GM18517 (cell line): ENCODE measurements around the gene RFPL2.
"Not testable (repeated sequence)": the region's sequence is repeated elsewhere in the genome, so short reads cannot be mapped to it uniquely, and the experiment has no call there.

Experiments used
- ATAC-seq: cut with Tn5 transposase; IDR thresholded peaks from one replicate; pipeline ENCODE4 v1.9.1; 2021; ENCODE audit warnings: mild to moderate bottlenecking, moderate library complexity; ENCODE audit not compliant: unreplicated experiment

RFPL2 gene

DNA sequence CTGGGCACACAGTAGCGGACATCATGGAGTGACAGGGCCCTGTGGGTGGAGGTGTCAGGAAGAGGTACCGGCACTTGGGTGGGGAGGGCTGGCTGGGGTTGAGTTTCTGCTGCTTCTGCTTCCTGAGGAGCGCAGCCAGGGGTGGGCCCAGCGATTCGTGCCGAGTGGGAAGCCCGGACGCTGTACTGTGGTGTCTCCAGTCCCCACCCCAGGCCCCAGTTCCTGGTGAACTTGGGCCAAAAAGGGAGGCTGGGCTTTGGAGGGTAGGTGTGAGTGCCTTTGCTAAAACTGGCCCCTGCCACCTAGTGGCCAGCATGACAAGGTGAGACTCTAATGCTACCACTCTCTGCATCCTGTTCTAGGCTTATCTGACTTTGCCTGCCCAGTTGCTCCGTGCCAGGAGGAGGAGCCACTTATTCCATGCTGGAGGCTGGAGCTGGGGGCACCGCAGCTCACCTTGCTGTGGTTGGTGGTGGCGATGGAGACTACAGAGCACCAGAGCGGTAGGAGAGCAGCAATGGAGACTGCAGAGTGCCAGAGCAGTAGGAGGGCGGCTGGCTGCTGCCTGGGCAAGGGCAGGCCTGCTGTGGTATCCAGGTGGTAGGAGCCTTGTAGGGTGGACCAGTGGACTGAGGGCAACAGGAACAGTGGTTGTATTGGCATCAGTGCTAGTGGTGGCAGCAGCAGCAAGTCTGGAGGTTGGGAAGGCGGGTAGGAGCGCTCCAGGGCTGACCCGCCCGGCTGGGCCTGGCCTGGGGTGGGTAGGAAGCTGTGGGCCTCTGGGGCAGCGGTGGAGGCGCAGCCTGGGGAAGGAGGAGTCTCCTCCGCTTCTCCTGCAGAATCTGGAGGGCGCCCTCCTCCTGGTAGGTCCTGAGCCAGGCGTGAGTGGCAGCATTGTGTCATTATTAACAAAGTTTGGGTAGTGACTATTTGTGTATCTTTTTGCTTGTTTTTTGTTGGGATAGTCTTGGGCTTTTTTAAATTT, 2.2 kb upstream of the RFPL2 start:
- ATAC-seq, result no peak

DNA sequence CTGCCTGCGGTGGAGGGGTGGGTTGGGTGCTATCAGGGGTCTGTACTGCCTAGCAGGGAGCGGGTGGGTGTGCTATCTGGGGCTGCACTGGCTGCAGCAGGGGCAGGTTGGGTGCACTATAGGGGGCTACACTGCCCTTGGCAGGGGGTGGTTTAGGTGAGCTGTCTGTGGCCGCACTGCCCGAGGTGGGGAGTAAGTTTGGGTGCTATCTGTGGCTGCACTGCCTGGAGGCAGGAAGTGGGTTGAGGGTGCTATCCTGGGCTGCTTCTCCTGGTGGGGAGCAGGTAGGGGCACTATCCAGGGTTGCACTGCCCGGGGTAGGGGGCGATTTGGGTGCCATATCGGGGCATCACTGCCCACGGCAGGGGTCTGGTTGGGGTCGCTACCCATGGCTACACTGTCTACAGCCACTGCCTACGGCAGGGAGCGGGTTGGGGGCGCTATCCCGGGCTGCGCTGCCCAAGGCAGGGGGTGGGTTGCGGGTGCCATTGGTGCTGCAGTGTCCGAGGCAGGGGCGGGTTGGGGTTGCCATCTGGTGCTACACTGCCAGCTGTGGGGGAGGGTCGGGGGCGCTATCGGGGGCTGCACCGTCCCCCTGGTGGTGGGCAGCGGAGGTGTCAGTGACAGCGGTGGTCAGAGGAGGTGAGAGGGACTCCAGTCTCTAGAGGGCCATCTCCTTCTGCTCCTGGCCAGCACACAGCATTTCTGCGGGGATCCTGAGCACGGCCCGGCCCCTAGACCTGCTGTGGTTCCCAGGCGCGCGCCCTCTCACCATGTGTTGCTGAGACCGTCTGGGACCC, 1.3 kb upstream of the RFPL2 start:
- no peak for ATAC-seq

DNA sequence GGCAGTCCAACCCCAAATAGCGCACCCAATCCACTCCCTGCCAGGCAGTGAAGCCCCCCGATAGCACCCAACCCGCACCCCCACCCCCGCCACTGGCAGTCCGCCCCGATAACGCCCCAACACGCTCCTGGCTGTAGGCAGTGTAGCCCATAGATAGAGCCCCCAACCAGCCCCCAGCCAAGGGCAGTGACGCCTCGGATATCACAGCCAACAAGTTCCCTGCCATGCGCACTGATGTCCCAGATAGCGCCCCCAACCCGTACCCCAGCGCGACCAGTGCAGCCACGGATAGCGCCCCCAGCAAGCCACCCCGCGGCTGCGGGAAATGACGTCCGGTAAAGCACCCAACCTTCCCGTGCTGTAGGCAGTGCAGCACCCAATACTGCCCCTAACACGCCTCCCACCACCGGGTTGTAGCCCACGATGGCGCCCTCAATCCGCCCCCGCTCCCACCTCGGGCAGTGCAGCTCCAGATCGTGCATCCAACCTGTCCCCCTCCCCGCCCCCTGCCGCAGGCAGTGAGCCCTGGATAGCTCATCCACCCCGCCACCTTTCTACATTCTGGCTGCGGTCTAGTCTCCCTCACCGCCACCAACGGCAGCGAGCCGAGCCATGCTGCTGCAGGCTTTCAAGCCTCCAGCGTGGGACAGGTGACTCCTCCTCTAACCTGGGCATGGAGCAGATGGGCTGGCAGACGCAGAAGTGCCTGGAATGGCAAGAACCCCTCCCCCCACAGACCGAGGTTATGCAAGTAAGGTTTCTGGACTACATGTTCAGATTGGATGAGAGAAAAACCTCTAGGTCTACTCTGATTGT, 625 bp downstream of the RFPL2 start:
- ATAC-seq, result no peak

DNA sequence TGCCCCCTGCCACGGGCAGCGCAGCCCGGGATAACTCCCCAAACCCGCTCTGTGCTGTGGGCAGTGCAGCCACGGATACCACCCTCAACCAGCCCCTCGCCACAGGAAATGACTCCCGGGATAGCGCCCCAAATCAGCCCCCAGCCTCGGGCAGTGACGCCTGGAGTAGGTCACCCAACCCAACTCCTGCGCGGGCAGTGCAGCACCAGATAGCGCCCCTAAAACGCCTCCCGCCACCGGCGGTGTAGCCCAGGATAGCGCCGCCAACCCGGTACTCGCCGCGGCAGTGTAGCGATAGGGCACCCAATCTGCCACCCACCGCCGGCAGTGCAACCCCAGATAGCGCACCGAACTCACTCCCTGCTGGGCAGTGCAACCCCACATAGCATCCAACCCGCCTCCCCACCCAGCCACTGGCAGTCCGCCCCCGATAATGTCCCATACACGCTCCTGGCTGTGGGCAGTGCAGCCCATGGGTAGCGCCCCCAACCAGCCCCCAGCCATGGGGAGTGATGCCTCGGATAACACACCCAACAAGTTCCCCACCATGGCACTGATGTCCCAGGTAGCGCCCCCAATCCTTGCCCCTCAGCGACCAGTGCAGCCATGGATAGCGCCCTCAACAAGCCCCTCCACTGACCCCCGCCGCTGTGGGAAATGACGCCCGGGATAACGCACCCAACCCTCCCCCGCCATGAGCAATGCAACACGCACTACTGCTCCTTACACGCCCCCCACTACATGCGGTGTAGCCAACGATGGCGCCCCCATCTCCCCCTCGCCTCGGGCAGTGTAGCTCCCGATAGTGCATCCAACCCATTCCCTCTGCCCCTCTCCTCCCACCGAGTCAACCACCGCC, 1.5 kb downstream of the RFPL2 start:
- ATAC-seq, result no peak

DNA sequence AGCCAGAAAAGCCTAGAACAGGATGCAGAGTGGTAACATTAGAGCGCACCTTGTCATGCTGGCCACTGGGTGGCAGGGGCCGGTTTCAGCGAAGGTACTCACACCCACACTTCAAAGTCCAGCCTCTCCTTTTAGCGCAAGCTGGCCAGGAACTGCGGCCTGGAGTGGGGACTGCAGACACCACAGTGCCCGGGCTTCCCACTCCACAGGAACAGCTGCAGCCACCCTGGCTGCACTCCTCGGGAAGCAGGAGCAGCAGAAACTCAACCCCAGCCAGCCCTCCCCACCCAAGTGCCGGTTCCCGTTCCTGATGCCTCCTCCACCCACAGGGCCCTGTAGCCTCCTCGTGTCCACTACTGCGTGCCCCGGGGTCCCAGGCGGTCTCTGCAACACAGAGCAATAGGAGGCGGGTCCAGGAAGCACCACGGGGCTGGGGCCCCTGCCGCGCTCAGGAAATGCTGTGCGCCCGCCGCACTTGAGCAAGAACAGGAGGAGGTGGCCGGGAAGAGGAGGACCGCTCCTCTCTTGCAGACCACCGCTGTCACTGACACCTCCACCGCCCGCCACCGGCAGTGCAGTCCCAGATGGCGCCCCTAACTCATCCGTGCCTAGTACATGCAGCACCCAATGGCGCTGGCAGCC, 2.2 kb downstream of the RFPL2 start:
- ATAC-seq, result no peak

DNA sequence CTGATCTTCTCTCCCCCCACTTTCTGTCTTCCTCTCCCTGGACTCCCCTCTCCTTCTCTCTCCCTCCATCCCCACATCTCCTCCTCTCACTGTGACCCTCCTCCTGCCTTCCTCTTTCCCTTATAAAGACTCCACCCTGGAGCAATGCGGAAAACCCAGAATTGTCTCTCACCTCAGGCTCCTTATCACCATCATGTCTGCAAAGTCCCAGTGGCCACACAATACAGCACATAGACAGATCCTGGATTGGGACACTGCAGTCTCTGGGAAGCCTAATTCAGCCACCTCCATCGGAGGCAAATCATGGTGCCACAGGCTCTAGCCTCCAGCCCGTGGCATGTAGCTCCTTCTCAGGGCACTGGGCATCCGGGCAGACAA, 2.7 kb downstream of the RFPL2 start:
- no peak for ATAC-seq

DNA sequence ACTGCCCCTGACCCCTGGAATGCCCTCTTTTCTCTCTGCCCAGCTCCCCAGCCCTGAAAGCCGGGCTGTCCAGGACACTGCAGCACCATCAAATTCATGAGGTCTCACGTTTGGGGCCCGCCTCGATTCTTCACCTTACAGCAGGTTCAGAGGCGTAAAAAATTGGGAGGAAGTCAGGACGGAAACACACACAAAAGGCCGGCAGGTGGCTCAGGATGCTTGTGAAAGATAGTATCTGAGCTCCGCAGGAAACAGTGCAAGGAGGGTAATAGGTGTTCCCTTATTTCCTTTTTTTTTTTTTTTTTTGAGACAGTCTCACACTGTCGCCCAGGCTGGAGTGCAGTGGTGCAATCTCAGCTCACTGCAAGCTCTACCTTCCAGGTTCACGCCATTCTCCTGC, 4.1 kb downstream of the RFPL2 start:
- no peak for ATAC-seq

DNA sequence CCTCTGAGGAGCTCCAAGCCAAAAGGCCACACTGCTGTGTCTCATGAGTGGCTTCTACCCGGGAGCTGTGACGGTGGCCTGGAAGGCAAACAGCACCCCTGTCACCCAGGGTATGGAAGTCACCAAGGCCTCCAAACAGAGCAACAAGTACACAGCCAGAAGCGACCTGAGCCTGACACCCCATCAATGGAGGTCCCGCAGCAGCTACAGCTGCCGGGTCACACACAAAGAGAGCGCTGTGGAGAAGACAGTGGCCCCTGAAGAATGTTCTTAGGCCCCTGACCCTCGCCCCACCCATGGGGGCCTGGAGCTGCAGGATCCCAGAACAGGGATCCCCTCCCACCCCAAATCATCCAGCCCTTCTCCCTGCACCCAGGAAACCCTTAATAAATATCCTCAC, 4.9 kb downstream of the RFPL2 start:
- no peak for ATAC-seq

DNA sequence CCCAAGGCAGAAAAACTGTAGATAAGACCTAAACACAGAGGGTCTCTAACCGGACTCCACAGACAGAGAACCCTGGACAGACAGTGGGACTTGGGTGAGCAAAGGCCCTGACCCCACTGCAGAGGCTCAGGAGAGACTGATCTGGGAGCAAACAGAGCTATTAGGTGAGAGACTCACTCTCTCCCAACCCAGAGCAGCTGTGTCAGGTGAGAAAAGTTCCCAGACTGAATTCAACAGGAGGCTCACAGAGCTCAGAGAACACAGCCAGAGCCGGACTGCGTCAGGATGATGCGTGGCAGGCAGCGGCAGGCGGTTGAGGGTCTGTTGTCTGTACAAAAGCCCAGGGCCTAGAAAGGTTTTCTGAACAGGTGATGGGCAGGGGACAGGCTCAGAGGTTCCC, 5.5 kb downstream of the RFPL2 start:
- no peak for ATAC-seq

DNA sequence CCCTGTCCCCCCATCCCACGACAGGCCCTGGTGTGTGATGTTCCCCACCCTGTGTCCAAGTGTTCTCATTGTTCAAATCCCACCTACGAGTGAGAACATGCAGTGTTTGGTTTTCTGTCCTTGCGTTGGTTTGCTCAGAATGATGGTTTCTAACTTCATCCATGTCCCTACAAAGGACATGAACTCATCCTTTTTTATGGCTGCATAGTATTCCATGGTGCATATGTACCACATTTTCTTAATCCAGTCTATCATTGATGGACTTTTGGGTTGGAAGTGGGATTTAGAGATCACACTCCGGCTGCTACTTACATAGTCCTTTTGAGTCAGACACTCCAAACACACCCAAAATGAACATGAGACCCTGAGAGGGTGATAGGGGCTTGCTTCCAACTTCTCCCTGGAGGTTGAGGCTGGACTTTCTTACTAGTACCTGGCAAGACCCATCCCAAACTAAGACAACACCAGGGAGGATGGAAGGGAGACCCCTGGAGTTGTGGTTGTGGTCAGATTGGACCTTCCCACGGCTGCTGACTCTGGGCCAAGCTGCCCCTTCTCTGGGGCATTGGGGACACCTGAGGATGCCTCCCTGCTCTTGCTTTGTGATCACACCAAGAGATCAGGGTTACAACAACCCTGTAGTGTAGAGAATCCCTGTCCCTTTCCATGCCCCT, 7.2 kb downstream of the RFPL2 start:
- not testable (repeated sequence) for ATAC-seq

DNA sequence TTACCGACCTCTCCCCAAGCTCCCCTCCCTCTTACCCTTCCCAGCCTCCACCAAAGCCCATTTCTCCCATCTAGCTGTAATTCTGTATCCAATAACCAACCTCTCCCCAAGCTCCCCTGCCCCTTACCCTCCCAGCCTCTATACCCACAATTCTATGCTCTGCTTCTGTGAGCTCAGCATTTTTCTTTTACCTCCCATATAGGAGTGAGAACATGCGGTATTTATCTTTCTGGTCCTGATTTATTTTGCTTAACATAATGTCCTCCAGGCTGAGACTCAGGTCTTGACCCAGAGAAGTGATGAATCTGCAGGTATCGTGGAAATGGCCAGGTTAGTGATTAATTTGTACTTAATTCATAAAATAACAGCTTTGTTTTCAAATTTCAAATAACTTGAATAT, 9.0 kb downstream of the RFPL2 start:
- not testable (repeated sequence) for ATAC-seq

DNA sequence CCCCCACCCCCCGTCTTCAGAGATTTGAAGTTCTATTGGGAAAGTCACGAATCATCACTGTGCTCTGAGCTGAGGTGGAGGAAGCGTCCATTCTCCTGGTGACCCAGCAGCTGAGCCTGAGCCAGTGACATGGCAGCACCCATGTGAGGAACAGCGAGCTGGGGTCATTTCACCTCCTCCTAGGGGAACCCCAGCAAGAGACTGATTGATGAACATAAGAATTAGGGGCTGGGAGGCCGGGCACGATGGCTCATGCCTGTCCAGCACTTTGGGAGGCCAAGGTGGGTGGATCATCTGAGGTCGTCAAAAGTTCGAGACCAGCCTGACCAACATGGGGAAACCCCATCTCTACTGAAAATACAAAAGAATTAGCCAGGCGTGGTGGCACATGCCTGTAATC, 11.5 kb downstream of the RFPL2 start:
- ATAC-seq, result not testable (repeated sequence)

DNA sequence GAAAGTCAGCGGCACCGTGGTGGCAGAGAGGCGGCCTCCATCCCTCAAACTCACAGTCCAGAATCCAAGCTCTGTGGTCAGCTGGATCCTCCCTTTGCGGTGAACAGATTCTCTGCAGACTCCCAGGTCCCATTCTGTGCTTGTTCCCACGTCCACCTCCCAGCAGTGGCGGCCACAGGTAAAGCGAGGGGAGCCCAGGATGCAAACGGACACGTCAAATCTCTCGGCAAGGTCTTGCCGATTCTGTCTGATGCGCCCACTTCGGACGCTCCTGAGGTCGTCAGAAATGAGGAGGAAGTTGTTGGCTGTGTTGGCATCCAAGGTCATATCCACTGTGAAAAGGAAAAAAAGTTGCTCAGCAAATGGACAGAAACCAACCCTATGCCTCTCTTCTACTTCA, 13.9 kb downstream of the RFPL2 start:
- not testable (repeated sequence) for ATAC-seq

DNA sequence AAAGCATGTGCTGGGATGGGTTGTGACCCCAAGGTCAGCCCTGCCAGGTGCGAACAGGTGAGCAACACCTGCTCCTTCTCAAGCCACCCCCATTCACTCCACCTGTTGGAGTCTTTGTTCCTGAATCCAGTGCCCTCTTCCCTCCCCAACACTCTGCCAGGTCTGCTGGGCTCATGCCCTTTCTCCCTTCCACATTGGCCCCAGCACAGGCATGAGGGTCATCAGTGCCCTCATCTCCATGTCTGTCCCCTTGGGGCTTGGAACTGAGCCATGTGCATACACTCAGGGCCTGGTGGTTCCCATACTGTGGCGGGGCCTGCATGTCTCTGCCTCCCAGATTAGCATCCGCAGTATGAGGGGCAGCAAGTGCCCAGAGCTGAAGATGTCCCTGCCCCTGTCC, 19.1 kb downstream of the RFPL2 start:
- ATAC-seq, result no peak

DNA sequence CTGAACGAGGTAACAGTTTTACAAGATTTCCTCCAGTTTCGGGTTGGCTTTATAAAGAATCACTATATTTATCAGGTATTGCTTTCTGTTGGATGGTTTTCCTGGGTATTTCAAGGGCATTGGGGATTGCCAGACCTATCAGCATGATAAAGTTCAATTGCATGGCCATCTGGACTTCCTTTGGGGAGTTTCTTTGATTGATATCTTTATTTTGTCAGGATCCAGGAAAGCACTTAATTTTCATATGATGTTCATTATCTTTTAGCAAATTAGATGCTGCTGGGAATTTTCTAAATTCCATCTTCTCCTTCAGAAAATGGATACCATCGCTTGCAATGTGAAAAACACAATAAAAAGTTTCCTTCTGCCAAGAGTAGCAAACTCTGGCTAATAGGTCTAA, 21.2 kb downstream of the RFPL2 start:
- ATAC-seq, result no peak

DNA sequence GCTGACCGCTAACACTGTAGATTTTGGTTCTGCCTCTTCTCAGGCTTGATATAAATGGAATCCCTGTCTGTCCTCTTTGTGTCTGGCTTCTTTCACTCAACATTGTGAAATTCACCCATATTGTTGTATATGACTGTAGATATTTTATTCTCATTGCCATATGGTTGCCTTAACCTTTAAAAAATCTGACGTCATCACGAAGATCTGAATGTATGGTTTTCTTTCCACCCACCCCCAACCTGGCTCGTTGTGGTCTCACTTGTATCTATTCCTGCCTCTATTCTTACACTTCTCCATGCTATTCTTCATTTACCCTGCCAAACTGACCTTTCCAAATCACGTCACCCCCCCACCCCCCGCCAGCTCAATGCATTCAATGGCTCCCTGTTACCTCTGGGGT, 23.8 kb downstream of the RFPL2 start:
- no peak for ATAC-seq

DNA sequence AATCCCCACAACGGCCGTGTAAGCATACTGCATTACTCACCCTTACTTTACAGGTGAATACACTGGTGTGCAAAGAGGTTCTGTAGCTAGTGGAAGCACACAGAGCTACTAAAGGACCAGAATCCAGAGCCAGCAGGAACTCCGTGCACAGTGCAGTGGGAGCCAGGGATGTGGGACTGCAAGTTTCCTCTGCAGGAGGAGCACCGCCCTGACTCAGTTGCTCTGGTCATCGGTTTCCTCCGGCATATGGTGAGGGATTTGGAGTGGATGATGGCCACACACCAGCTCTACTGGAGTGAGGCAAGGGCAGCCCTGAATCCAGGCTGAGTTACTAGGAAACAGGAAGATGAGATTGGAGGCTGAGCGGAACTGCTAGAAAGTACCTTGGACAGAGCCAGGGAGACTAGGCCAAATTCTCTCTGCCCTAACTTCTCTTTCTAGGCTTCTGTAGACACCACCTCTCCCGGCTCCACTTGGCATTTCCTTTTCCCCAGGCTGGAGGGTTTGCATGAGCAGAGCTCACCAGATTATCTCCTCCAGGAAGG, 27.6 kb downstream of the RFPL2 start:
- ATAC-seq, result no peak

DNA sequence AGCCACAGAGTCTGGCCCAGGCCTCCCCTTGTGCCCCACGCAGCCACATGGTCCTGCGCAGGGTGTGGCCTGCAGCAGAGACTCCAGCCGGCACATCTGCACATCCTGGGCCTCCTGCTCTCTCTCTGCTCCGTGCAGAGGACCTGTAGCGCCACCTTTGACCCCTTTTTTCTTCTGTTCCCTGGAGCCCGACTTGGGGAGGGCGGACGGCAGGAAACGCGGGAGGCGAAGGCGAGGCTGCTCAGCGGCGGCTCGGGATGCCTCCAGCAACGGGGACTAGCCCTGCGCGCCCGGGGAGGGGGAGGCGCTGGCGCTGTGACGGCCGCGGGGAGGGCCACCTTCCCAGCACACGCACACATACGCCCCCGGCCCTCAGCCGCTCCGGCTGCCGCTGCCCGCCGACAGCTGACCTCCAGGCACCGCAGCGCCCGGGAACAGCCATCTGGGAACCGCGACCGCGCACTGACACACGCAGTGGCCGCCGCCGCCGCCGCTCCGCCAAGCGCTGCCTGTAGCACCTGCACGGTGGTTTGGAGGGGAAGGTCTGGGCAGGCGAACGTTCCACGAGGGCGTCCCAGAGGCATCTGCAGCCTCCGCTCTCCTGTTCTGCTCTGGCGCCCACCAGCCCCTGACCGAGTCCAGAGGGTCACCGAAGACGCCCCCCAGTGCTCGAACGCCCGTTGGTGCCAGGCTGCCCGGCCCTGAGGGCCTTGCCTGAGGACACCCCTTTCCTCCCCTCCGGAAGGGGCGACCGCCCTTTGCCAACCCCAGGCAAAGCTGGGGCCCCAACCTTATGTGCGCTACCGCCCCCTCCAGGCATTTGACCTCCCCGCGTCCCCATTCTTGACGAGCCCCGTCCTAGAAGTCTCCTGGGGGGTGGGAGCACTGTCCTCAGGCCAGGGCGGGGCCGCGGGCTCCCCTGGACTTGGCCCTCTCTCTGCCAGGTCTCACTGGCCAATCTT, 28.9 kb downstream of the RFPL2 start:
- ATAC-seq, result no peak
